A549 (cell line): ENCODE measurements around the gene LBP. TPM values are rescaled to one million over a fixed set of nuclear protein-coding genes. Genes with fewer than 3 reads are reported as not detected.
A peak's percentile ranks its signal among the peaks of the same experiment; 100 is the strongest.

ENCODE experiments used
- ATAC-seq, 2 experiments: fragments of 200-7000 bp in 1 of 2; fragments of >200 bp in 1 of 2; cut with Nextera tagmentation in 1 of 2; cut with Tn5 transposase in 1 of 2; 3 replicates each; pipeline versions ENCODE4 v1.8.0 to v1.9.1; 2018 to 2020; ENCODE audit warnings: mild to moderate bottlenecking in 1 of 2, moderate library complexity in 1 of 2
- CTCF ChIA-PET: fragments of 300-600 bp; sonication (Branson Sonifier 250); formaldehyde crosslinking; extraction: SDS; loops from one replicate; lab custom pipeline; 2021; ENCODE audit warnings: antibody characterized with exemption, inconsistent platforms; lab: Yijun Ruan, JAX
- POLR2A ChIA-PET: fragments of 350-600 bp; formaldehyde crosslinking; extraction: SDS; loops from one replicate; lab custom pipeline; 2021; ENCODE audit warnings: antibody characterized with exemption, inconsistent platforms; lab: Yijun Ruan, JAX
- DNase-seq, 2 experiments: peaks; one replicate each; pipeline versions ENCODE4 v3.0.0 to v3.0.0-alpha.2; 2011 to 2016; ENCODE audit warnings: low read depth in 1 of 2, low spot score in 1 of 2
- FAIRE-seq: peaks from 2 replicates; lab custom pipeline; 2011; peaks lifted over from hg19 to GRCh38; lab: Jason Lieb, UNC
- H3K27ac ChIP-seq, 2 experiments: fragments of >200 bp; sonication (Bioruptor Twin); formaldehyde crosslinking; 3 replicates each; pipeline ENCODE4 v1.5.1; 2016 to 2017
- H3K4me1 ChIP-seq: fragments of >200 bp; sonication (Bioruptor Twin); formaldehyde crosslinking; 3 replicates; pipeline ENCODE4 v1.6.1; 2016
- H3K4me2 ChIP-seq: fragments of >200 bp; sonication (Bioruptor Twin); formaldehyde crosslinking; 3 replicates; pipeline ENCODE4 v1.6.1; 2016
- H3K4me3 ChIP-seq: fragments of >200 bp; sonication (Bioruptor Twin); formaldehyde crosslinking; 3 replicates; pipeline ENCODE4 v1.5.1; 2016
- H3K9me3 ChIP-seq: fragments of >200 bp; sonication (Bioruptor Twin); formaldehyde crosslinking; 3 replicates; pipeline ENCODE4 v1.6.1; 2016
- CHD4 ChIP-seq: fragments of 200-600 bp; sonication (generic); IDR thresholded peaks from 2 replicates; pipeline ENCODE4 v1.6.1; 2016; ENCODE audit warnings: antibody characterized with exemption, mild to moderate bottlenecking, borderline replicate concordance
- EHMT2 ChIP-seq: fragments of 200-600 bp; sonication (generic); IDR thresholded peaks from 2 replicates; pipeline ENCODE4 v1.6.1; 2016; ENCODE audit warnings: antibody characterized with exemption, low read depth, mild to moderate bottlenecking, moderate library complexity
- ELK1 ChIP-seq: fragments of 150-350 bp; IDR thresholded peaks from 2 replicates; pipeline ENCODE4 v1.6.1; 2014; ENCODE audit warnings: low read depth, mild to moderate bottlenecking, low read length
- FOXS1 ChIP-seq: fragments of 250-450 bp; sonication (Bioruptor Pico); IDR thresholded peaks from 2 replicates; pipeline ENCODE4 v1.5.0; 2020; ENCODE audit warnings: mild to moderate bottlenecking, moderate library complexity
- HOXA7 ChIP-seq: fragments of 250-450 bp; sonication (Bioruptor Pico); IDR thresholded peaks from 2 replicates; pipeline ENCODE4 v1.5.0; 2020; ENCODE audit warnings: mild to moderate bottlenecking, moderate library complexity
- JUN ChIP-seq, 2 experiments: fragments of >200 bp; sonication (Bioruptor Twin); formaldehyde crosslinking; IDR thresholded peaks; 2 replicates in 1 of 2; 3 replicates in 1 of 2; pipeline ENCODE4 v1.6.1; 2016 to 2017
- MAZ ChIP-seq: fragments of 150-350 bp; IDR thresholded peaks from 2 replicates; pipeline ENCODE4 v1.6.1; 2014; ENCODE audit warnings: antibody characterized with exemption, low read depth, low read length, borderline replicate concordance
- NR3C1 ChIP-seq: fragments of >200 bp; sonication (Bioruptor Twin); formaldehyde crosslinking; IDR thresholded peaks from 3 replicates; pipeline ENCODE4 v1.6.1; 2017
- PBX3 ChIP-seq: IDR thresholded peaks from 2 replicates; pipeline ENCODE4 v1.6.1; 2012
- RCOR1 ChIP-seq: fragments of 150-350 bp; IDR thresholded peaks from 2 replicates; pipeline ENCODE4 v1.6.1; 2014; ENCODE audit warnings: antibody characterized with exemption, low read length, low read depth
- TFCP2L1 ChIP-seq: fragments of 250-450 bp; sonication (Bioruptor Pico); IDR thresholded peaks from 2 replicates; pipeline ENCODE4 v1.5.0; 2021; ENCODE audit warnings: mild to moderate bottlenecking
- ZC3H11A ChIP-seq: fragments of 450-650 bp; IDR thresholded peaks from 2 replicates; pipeline ENCODE4 v1.6.1; 2014; ENCODE audit warnings: antibody characterized with exemption, mild to moderate bottlenecking
- ZNF302 ChIP-seq: fragments of 250-450 bp; sonication (Bioruptor Pico); IDR thresholded peaks from 2 replicates; pipeline ENCODE4 v1.9.0; 2021; ENCODE audit warnings: inconsistent platforms, mild to moderate bottlenecking, moderate library complexity
- WGBS: methylation state at CpG from one replicate; pipeline ENCODE4 v1.1.6; 2017; ENCODE audit errors: missing lambda C conversion rate; 5-methylcytosine and 5-hydroxymethylcytosine counted together
- polyA plus RNA-seq, 4 experiments: library from polyadenylated mRNA; depleted of rRNA in 3 of 4; stranded (reverse); fragments of >200 nt; fragmentation: RNase III in 1 of 4; extraction: RNeasy Plus Mini Kit Qiagen cat#74134 plus additional on column Dnase treatment in 1 of 4; gene quantifications; 2 replicates in 3 of 4; 3 replicates in 1 of 4; pipeline ENCODE4 v1.2.3, GENCODE V29; 2011 to 2017
- TF ChIP-seq, protein P1 (sequence below): fragments of >200 bp; sonication (Bioruptor Twin); formaldehyde crosslinking; IDR thresholded peaks from 3 replicates; pipeline ENCODE4 v1.6.1; 2016

The LBP gene
- polyA plus RNA-seq, 2 of the 4 experiments (the other 2 are of a cell fraction), result 1.3 to 2.2 TPM

DNA sequence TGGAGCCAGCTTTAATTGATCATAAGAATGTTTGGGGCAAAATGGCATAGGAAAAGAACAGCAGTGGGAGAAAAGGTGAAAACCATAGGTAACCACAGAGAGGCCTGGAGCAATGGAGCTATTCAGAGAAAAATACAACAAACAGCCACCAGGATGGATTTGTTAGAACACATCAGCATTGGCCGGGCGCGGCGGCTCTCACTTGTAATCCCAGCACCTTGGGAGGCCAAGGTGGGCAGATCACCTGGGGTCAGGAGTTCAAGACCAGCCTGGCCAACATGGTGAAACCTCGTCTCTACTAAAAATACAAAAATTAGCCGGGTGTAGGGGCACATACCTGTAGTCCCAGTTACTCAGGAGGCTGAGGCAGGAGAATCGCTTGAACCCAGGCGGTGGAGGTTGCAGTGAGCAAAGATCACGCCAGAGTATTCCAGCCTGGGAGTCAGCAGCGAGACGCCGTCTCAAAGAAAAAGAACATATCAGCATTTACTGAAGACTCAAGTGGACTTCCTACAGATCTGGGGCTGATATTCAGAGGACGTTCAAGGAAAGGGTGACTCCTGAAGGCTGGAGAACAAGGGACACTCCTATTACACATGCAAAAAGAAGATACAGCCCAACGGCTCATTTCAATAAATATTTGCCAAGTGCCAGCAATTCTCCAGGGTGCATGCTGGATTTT is 68.6 kb downstream of the LBP start:
- 86% methylated on average over 14 of the region's 14 CpGs for WGBS
- FAIRE-seq (no peak), DNase-seq (no peak), ATAC-seq (peak in 1 of 2 experiments; percentile 16; a peak in 1 of 6 replicates)
- no peak overlapping the region for H3K4me3 ChIP-seq
- CTCF ChIA-PET, result interaction anchor here (0.5 to 2.3 kb wide), 5 partner anchors 9 to 313 kb away, joined by 3 to 8 read pairs (median 4); no protein-coding TSS in a partner anchor
- no peaks in the 10 kb centered on the region for H3K4me1 ChIP-seq
- H3K9me3 ChIP-seq, result no peaks in the 10 kb centered on the region
- no peak overlapping the region for H3K27ac ChIP-seq
- H3K4me2 ChIP-seq, result no peak overlapping the region
- no peak for TF ChIP-seq CHD4
- no peak for TF ChIP-seq MAZ
- POLR2A ChIA-PET, result no interaction called here

DNA sequence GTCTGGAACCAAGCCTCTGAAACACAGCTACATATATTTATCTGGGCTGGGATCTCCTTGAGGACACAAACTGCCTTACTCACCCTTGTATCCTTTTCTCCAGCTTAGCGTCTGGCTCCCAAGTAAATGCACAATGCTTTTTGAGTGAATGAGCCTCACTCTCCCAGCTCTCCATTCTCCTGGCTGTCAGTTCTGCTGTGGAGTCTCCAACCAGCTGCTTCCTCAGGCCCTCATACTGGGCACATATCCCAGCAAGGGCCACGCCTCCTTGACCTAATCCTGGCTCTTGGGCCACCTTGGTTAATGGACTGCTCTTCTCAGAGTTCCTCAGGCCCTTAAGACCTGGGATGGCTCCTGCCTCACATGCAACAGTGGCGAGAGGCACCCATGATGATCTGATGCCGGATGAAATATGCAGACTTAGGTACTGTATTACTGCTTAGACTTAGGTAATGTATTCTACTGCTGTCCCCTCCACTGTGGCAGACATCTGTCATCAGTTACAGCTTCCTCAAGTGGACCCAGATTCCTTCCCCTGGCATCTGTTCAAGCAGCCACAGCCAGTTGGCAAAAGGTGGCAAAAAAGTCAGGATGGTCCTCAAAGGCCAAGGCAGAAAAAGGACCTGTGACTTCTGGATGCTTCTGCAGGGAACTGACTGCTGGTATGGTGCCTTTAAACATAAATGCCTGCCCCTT is 72.4 kb downstream of the LBP start:
- Histone ChIP-seq H3K4me2 (no peak overlapping the region), H3K4me1 (no peaks in the 10 kb centered on the region), H3K27ac (no peak overlapping the region), H3K9me3 (no peaks in the 10 kb centered on the region), H3K4me3 (no peak overlapping the region)
- peak; percentile 35 to 39 for ATAC-seq
- POLR2A ChIA-PET, result interaction anchor here (0.6 kb wide), 2 partner anchors 70 to 1240 kb away, joined by 3 read pairs; no protein-coding TSS in a partner anchor
- 98% methylated on average over 4 of the region's 4 CpGs for WGBS
- CTCF ChIA-PET, result interaction anchor here (0.5 to 2.3 kb wide), 5 partner anchors 10 to 266 kb away, joined by 3 to 16 read pairs (median 5); partner anchors contain the start of gene SNHG17
- TF ChIP-seq HOXA7 (CRISPR knock-in tag), result peak; percentile 41; the same call in 1 of the 2 replicates
- TF ChIP-seq ZC3H11A, result no peak
- TF ChIP-seq TFCP2L1, result 0 out of 2 replicates have a peak, but pooled peaks have one; percentile 43
- TF ChIP-seq FOXS1, result no peak
- no peak for TF ChIP-seq MAZ
- peak; percentile 26 to 34; a peak in 1 of 5 replicates for TF ChIP-seq JUN (IDR thresholded peaks at IDR 0.05)
- DNase-seq, result no peak
- no peak for FAIRE-seq

GRCh38 chr20:38420388-38421085 is 74.3 kb downstream of the LBP start:
- no peak for ATAC-seq
- Histone ChIP-seq H3K4me3 (no peak overlapping the region), H3K4me1 (no peaks in the 10 kb centered on the region; the same call in 2 of the 3 replicates), H3K27ac (no peak overlapping the region), H3K4me2 (no peak overlapping the region), H3K9me3 (no peaks in the 10 kb centered on the region)
- 94% methylated on average over 9 of the region's 9 CpGs for WGBS
- CTCF ChIA-PET, result interaction anchor here (1.4 to 2.5 kb wide), 3 partner anchors 12 to 14 kb away, joined by 5 to 12 read pairs (median 9); partner anchors contain the start of gene SNHG17
- no peak for DNase-seq
- POLR2A ChIA-PET, result interaction anchor here (1.1 kb wide), 1 partner anchor 15 kb away, joined by 3 read pairs; the partner anchor contains the start of gene SNHG17
- FAIRE-seq, result no peak
- TF ChIP-seq EHMT2, result no peak
- TF ChIP-seq, protein P1, sequence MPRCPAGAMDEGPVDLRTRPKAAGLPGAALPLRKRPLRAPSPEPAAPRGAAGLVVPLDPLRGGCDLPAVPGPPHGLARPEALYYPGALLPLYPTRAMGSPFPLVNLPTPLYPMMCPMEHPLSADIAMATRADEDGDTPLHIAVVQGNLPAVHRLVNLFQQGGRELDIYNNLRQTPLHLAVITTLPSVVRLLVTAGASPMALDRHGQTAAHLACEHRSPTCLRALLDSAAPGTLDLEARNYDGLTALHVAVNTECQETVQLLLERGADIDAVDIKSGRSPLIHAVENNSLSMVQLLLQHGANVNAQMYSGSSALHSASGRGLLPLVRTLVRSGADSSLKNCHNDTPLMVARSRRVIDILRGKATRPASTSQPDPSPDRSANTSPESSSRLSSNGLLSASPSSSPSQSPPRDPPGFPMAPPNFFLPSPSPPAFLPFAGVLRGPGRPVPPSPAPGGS, result no peak
- TF ChIP-seq FOXS1, result no peak
- no peak for TF ChIP-seq ZNF302 (CRISPR knock-in tag)
- TF ChIP-seq HOXA7 (CRISPR knock-in tag), result no peak
- no peak for TF ChIP-seq NR3C1
- no peak for TF ChIP-seq ELK1
- no peak for TF ChIP-seq RCOR1
- no peak for TF ChIP-seq PBX3
